Keratinocyte (primary cell): Measurements from ENCODE around the gene CALML3. TPM values are rescaled to one million over a fixed set of nuclear protein-coding genes. Genes with fewer than 3 reads are reported as not detected.

Experiments
- DNase-seq: peaks from one replicate; pipeline ENCODE4 v3.0.0-alpha.2; 2011; ENCODE audit warnings: low read depth, missing footprints, low spot score
- FAIRE-seq: peaks from 2 replicates; lab custom pipeline; 2011; peaks lifted over from hg19 to GRCh38; lab: Jason Lieb, UNC
- H2AFZ ChIP-seq: 2 replicates; pipeline ENCODE4 v1.6.0; 2012; ENCODE audit warnings: low read length, control low read depth, inconsistent platforms; ENCODE audit not compliant: control insufficient read depth
- H3K27ac ChIP-seq: 2 replicates; pipeline ENCODE4 v1.5.1; 2011; ENCODE audit warnings: low read length; ENCODE audit not compliant: control insufficient read depth, insufficient read depth
- H3K27me3 ChIP-seq: 3 replicates; pipeline ENCODE4 v1.6.0; 2011; ENCODE audit warnings: low read length; ENCODE audit not compliant: control insufficient read depth, insufficient read depth; ENCODE audit errors: extremely low read depth
- H3K36me3 ChIP-seq, 2 experiments: 2 replicates in 1 of 2; 3 replicates in 1 of 2; pipeline ENCODE4 v1.5.1; 2011; ENCODE audit warnings: low read length in 2 of 2, mild to moderate bottlenecking in 1 of 2; ENCODE audit not compliant: control insufficient read depth in 2 of 2, insufficient read depth in 2 of 2; ENCODE audit errors: extremely low read depth in 1 of 2
- H3K4me1 ChIP-seq: 3 replicates; pipeline ENCODE4 v1.5.1; 2011; ENCODE audit warnings: low read length; ENCODE audit not compliant: control insufficient read depth, insufficient read depth; ENCODE audit errors: extremely low read depth
- H3K4me2 ChIP-seq: 3 replicates; pipeline ENCODE4 v1.6.0; 2011; ENCODE audit warnings: low read depth, low read length; ENCODE audit not compliant: control insufficient read depth, insufficient read depth; ENCODE audit errors: extremely low read depth
- H3K4me3 ChIP-seq, 3 experiments: fragments of 200-600 bp in 1 of 3; sonication (generic) in 1 of 3; 2 replicates in 2 of 3; 3 replicates in 1 of 3; pipeline ENCODE4 v1.5.1; 2011 to 2016; ENCODE audit warnings: low read length in 3 of 3, mild to moderate bottlenecking in 3 of 3, control low read depth in 2 of 3, inconsistent platforms in 1 of 3, low read depth in 1 of 3, mixed read lengths in 1 of 3, mixed run types in 1 of 3, moderate library complexity in 1 of 3; ENCODE audit not compliant: control insufficient read depth in 2 of 3, insufficient read depth in 2 of 3; ENCODE audit errors: extremely low read depth in 1 of 3
- H3K79me2 ChIP-seq: 2 replicates; pipeline ENCODE4 v1.6.0; 2012; ENCODE audit warnings: low read length; ENCODE audit not compliant: control insufficient read depth, insufficient read depth
- H3K9ac ChIP-seq: 3 replicates; pipeline ENCODE4 v1.6.0; 2011; ENCODE audit warnings: low read length; ENCODE audit not compliant: control insufficient read depth, insufficient read depth; ENCODE audit errors: extremely low read depth
- H3K9me1 ChIP-seq: 3 replicates; pipeline ENCODE4 v1.6.0; 2011; ENCODE audit warnings: low read length; ENCODE audit not compliant: control insufficient read depth, insufficient read depth; ENCODE audit errors: extremely low read depth
- H3K9me3 ChIP-seq: 2 replicates; pipeline ENCODE4 v1.5.1; 2012; ENCODE audit warnings: low read depth, low read length; ENCODE audit not compliant: control insufficient read depth
- H4K20me1 ChIP-seq: 3 replicates; pipeline ENCODE4 v1.6.0; 2011; ENCODE audit warnings: low read length; ENCODE audit not compliant: control insufficient read depth, insufficient read depth; ENCODE audit errors: extremely low read depth
- EZH2 ChIP-seq: IDR thresholded peaks from one replicate; pipeline ENCODE4 v1.6.1; 2012; ENCODE audit warnings: inconsistent platforms, mild to moderate bottlenecking, low read length, moderate library complexity
- dilution Hi-C: fragments of 300-500 bp; cut with MboI; formaldehyde crosslinking; loops from one replicate; pipeline ENCODE4 v1.7.0; 2020; ENCODE audit warnings: low sequenced_read_pairs; ENCODE audit not compliant: extremely low pct_ligation_motif_present
- polyA plus RNA-seq, 5 experiments: library from polyadenylated mRNA; depleted of rRNA in 3 of 5; stranded (reverse) in 3 of 5; stranded (forward) in 1 of 5; unstranded in 1 of 5; fragments of >200 nt; gene quantifications; 1 replicate in 1 of 5; 2 replicates in 3 of 5; 3 replicates in 1 of 5; pipeline versions ENCODE4 v1.2.1 to v1.2.3, GENCODE V29; 2011 to 2012; ENCODE audit warnings: missing spikeins in 2 of 5, low read depth in 1 of 5, low replicate concordance in 1 of 5
- TF ChIP-seq, protein P1 (sequence below), 3 experiments: IDR thresholded peaks in 1 of 3; conservative IDR thresholded peaks in 1 of 3; optimal IDR thresholded peaks in 1 of 3; 2 replicates in 2 of 3; 3 replicates in 1 of 3; pipeline versions ENCODE3 to v1.5.1; 2011; ENCODE audit warnings: low read length in 3 of 3, mild to moderate bottlenecking in 3 of 3, moderate library complexity in 2 of 3, control low read depth in 1 of 3, inconsistent platforms in 1 of 3; ENCODE audit not compliant: insufficient read depth in 2 of 3; ENCODE audit errors: extremely low read depth in 1 of 3

CALML3 gene
- polyA plus RNA-seq, 1 donor (not counting 4 experiments of a cell fraction or from before 2014, with no cell fraction given): 7.6 TPM

DNA sequence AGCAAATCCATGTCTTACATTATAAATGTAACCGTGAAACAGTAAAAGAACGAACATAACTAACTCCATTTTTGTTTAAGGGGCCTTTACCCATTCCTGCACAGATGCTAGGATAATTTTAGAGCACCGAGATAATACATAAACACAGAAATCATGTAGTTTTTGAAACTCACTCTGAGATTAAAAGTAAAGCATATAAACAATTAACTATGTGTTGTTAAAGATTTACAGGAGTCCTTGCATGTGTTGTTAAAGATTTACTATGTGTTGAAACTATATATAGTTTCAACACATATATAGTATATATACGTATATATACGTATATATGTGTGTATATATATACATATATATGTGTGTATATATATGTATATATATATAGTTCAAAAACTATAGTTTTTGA, 7.2 kb upstream of the CALML3 start:
- no peak for DNase-seq
- Histone ChIP-seq H3K27me3 (no peaks in the 10 kb centered on the region), H3K9ac (no peak overlapping the region), H2AFZ (no peak overlapping the region), H3K79me2 (no peaks in the 10 kb centered on the region), H3K9me3 (no peaks in the 10 kb centered on the region), H3K9me1 (no peaks in the 10 kb centered on the region), H3K4me2 (no peak overlapping the region), H3K4me1 (peaks cover 6% of the 10 kb centered on the region), H3K27ac (no peak overlapping the region), H3K4me3 (no peak overlapping the region), H3K36me3 (no peaks in the 10 kb centered on the region), H4K20me1 (no peaks in the 10 kb centered on the region)
- FAIRE-seq: no peak
- dilution Hi-C loops: no loop called here
- TF ChIP-seq, protein P1, sequence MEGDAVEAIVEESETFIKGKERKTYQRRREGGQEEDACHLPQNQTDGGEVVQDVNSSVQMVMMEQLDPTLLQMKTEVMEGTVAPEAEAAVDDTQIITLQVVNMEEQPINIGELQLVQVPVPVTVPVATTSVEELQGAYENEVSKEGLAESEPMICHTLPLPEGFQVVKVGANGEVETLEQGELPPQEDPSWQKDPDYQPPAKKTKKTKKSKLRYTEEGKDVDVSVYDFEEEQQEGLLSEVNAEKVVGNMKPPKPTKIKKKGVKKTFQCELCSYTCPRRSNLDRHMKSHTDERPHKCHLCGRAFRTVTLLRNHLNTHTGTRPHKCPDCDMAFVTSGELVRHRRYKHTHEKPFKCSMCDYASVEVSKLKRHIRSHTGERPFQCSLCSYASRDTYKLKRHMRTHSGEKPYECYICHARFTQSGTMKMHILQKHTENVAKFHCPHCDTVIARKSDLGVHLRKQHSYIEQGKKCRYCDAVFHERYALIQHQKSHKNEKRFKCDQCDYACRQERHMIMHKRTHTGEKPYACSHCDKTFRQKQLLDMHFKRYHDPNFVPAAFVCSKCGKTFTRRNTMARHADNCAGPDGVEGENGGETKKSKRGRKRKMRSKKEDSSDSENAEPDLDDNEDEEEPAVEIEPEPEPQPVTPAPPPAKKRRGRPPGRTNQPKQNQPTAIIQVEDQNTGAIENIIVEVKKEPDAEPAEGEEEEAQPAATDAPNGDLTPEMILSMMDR (optimal IDR thresholded peaks at IDR 0.05 in 1 of 3, IDR thresholded peaks at IDR 0.05 in 1 of 3, conservative IDR thresholded peaks at IDR 0.05 in 1 of 3; ENCODE audit: extremely low read depth in 1 of 3, insufficient read depth in 2 of 3, low read length in 3 of 3): no peak
- no peak for TF ChIP-seq EZH2

DNA sequence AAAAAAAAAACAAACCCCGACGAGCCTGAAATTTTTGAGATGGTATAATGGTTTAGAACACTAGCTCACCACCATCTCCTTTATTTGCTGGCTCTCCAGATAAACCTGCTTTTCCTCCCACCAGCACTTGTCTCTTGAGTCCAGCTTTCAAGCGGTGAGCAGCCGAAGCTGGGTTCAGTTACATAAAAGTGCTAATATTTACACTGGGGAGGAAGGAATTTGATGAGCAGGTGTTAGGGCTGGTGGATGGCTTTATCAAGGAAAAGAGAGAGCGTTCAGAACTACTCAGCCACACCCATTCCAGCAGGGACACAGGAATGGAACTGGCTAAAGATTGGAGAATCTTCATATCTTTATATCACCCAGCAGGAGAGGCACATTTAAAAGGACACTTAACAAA, 6.6 kb upstream of the CALML3 start:
- TF ChIP-seq, protein P1 (optimal IDR thresholded peaks at IDR 0.05 in 1 of 3, IDR thresholded peaks at IDR 0.05 in 1 of 3, conservative IDR thresholded peaks at IDR 0.05 in 1 of 3; ENCODE audit: extremely low read depth in 1 of 3, insufficient read depth in 2 of 3, low read length in 3 of 3): no peak
- no peak for TF ChIP-seq EZH2
- no peak overlapping the region for H3K27ac ChIP-seq
- DNase-seq (no peak), FAIRE-seq (no peak)
- H4K20me1 ChIP-seq: no peaks in the 10 kb centered on the region
- H3K27me3 ChIP-seq: no peaks in the 10 kb centered on the region
- H3K36me3 ChIP-seq: no peaks in the 10 kb centered on the region
- H3K4me1 ChIP-seq: peaks cover 2% of the 10 kb centered on the region
- H2AFZ ChIP-seq: no peak overlapping the region
- dilution Hi-C loops: no loop called here
- H3K9me1 ChIP-seq: no peaks in the 10 kb centered on the region
- H3K79me2 ChIP-seq: no peaks in the 10 kb centered on the region
- no peak overlapping the region for H3K9ac ChIP-seq
- no peak overlapping the region for H3K4me2 ChIP-seq
- no peak overlapping the region for H3K4me3 ChIP-seq
- H3K9me3 ChIP-seq: no peaks in the 10 kb centered on the region
